ENCODE data around the gene GET3. TPM values are rescaled to one million over a fixed set of nuclear protein-coding genes. Genes with fewer than 3 reads are reported as not detected.

The GET3 gene
- total RNA-seq, 4 donors from 2014 or later, result 70.7 to 88.8 (median 83.3) TPM

GRCh38 chr19:12793290-12794195 is 56.2 kb downstream of the GET3 start:
- Histone ChIP-seq H3K9me3 (no peaks in the 10 kb centered on the region), H3K4me3 (replicated peaks in 1 of 3) (peak overlapping the region; percentile 81 to 100 (median 90)), H3K27ac (peak overlapping the region; percentile 96 to 99 (median 96)), H3K27me3 (no peaks in the 10 kb centered on the region), H3K4me1 (peaks cover 21 to 30% of the 10 kb centered on the region in 2 donors), H3K36me3 (peaks cover 0 to 16% of the 10 kb centered on the region in 2 donors)
- peak; percentile 95 for DNase-seq
- whole genome bisulfite sequencing, 2 donors, result 0% methylated on average over 13 to 17 of the region's 81 CpGs
- TF ChIP-seq CTCF (IDR thresholded peaks at IDR 0.05), result no peak
- peak; percentile 45 to 96 for TF ChIP-seq POLR2A (IDR thresholded peaks at IDR 0.05)
- intact Hi-C loops (cut with DNase I), result no loop called here

- TF ChIP-seq POLR2A (IDR thresholded peaks at IDR 0.05), result no peak
- TF ChIP-seq CTCF (IDR thresholded peaks at IDR 0.05), result no peak
- Histone ChIP-seq H3K9me3 (no peaks in the 10 kb centered on the region), H3K36me3 (peaks cover 0 to 16% of the 10 kb centered on the region in 2 donors), H3K4me1 (peaks cover 13 to 22% of the 10 kb centered on the region in 2 donors), H3K4me3 (replicated peaks in 1 of 3) (peak overlapping the region in 1 of 3 donors; percentile 90), H3K27me3 (no peaks in the 10 kb centered on the region), H3K27ac (peak overlapping the region; percentile 96 to 99 (median 96))
- WGBS, 2 donors, result 54 to 58% methylated on average over 7 of the region's 7 CpGs
- DNase-seq, result peak in 1 of 2 donors; percentile 29
- intact Hi-C loops (cut with DNase I), result no loop called here
Observed at GRCh38 chr19:12794196-12794941, 57.1 kb downstream of the GET3 start.

GRCh38 chr19:12794971-12795381 is 57.7 kb downstream of the GET3 start:
- WGBS, 2 donors, result 92 to 94% methylated on average over 9 of the region's 9 CpGs
- peak in 1 of 2 donors; percentile 8 for DNase-seq
- Histone ChIP-seq H3K27ac (peak overlapping the region in 1 of 3 donors; percentile 96), H3K4me1 (peaks cover 13 to 22% of the 10 kb centered on the region in 2 donors), H3K36me3 (peaks cover 0 to 16% of the 10 kb centered on the region in 2 donors), H3K4me3 (replicated peaks in 1 of 3) (no peak overlapping the region), H3K9me3 (no peaks in the 10 kb centered on the region), H3K27me3 (no peaks in the 10 kb centered on the region)
- TF ChIP-seq POLR2A (IDR thresholded peaks at IDR 0.05) (no peak), CTCF (IDR thresholded peaks at IDR 0.05) (no peak)
- intact Hi-C loops (cut with DNase I), result loop anchor here (5.0 kb wide), 1 partner anchor 33 kb away; no protein-coding TSS in a partner anchor

GRCh38 chr19:12796146-12797071 is 59.1 kb downstream of the GET3 start:
- intact Hi-C loops (cut with DNase I), result loop anchor here (2.0 to 5.0 kb wide), 2 partner anchors 20 to 34 kb away; no protein-coding TSS in a partner anchor
- 13 to 16% methylated on average over 14 to 18 of the region's 18 CpGs for WGBS, 2 donors
- H3K27me3 ChIP-seq, result no peaks in the 10 kb centered on the region
- H3K4me3 ChIP-seq (replicated peaks in 1 of 3), result no peak overlapping the region
- no peaks in the 10 kb centered on the region for H3K9me3 ChIP-seq
- H3K36me3 ChIP-seq, result peaks cover 0 to 16% of the 10 kb centered on the region in 2 donors
- DNase-seq, result peak; percentile 70 to 76
- peaks cover 11 to 31% of the 10 kb centered on the region in 2 donors for H3K4me1 ChIP-seq
- no peak for TF ChIP-seq POLR2A (IDR thresholded peaks at IDR 0.05)
- TF ChIP-seq CTCF (IDR thresholded peaks at IDR 0.05), result peak; percentile 70 to 99 (median 96)
- peak overlapping the region in 1 of 3 donors; percentile 26 for H3K27ac ChIP-seq

All from thyroid gland (tissue), 4 donors.